T follicular helper cell (primary cell): ENCODE measurements around the gene C11orf42.
A peak's percentile ranks its signal among the peaks of the same experiment; 100 is the strongest.
"Not testable (repeated sequence)": the region's sequence is repeated elsewhere in the genome, so short reads cannot be mapped to it uniquely, and the experiment has no call there.

ENCODE experiments used
- DNase-seq: peaks from one replicate; pipeline ENCODE4 v3.0.0-alpha.2; 2020; ENCODE audit warnings: low read depth

Gene C11orf42

GRCh38 chr11:6219359-6219758 lies 14.0 kb downstream of the C11orf42 start:
- DNase-seq, result no peak

GRCh38 chr11:6223854-6224253 lies 18.5 kb downstream of the C11orf42 start:
- DNase-seq, result no peak

GRCh38 chr11:6224421-6224820 lies 19.1 kb downstream of the C11orf42 start:
- DNase-seq, result no peak

- DNase-seq, result no peak
Measured at GRCh38 chr11:6225024-6225423, 19.7 kb downstream of the C11orf42 start.

GRCh38 chr11:6225896-6226295 lies 20.5 kb downstream of the C11orf42 start:
- no peak for DNase-seq

- no peak for DNase-seq
Measured at GRCh38 chr11:6228520-6228919, 23.2 kb downstream of the C11orf42 start.

GRCh38 chr11:6229911-6230310 lies 24.6 kb downstream of the C11orf42 start:
- no peak for DNase-seq

GRCh38 chr11:6232899-6233298 lies 27.5 kb downstream of the C11orf42 start:
- DNase-seq, result no peak

- no peak for DNase-seq
Measured at GRCh38 chr11:6233984-6234386, 28.6 kb downstream of the C11orf42 start.

GRCh38 chr11:6234387-6235107 lies 29.2 kb downstream of the C11orf42 start, which contains the start of gene FHIP1B:
Gene FHIP1B (minus strand): TSS chr11:6234636. CDS start chr11:6224516, 10,120 bp downstream.
- peak; percentile 99 for DNase-seq

- DNase-seq, result no peak
Measured at GRCh38 chr11:6237266-6237665, 31.9 kb downstream of the C11orf42 start.

GRCh38 chr11:6237761-6238302 lies 32.5 kb downstream of the C11orf42 start:
- DNase-seq, result no peak

GRCh38 chr11:6238902-6239301 lies 33.5 kb downstream of the C11orf42 start, which contains the start of gene CNGA4:
Gene CNGA4 (plus strand): TSS chr11:6239089. CDS start chr11:6239207, 118 bp downstream.
- DNase-seq, result no peak

GRCh38 chr11:6240139-6240538 lies 34.8 kb downstream of the C11orf42 start:
- DNase-seq, result no peak

- DNase-seq, result no peak
Measured at GRCh38 chr11:6240781-6241180, 35.4 kb downstream of the C11orf42 start.

GRCh38 chr11:6241316-6241715 lies 36.0 kb downstream of the C11orf42 start:
- DNase-seq, result no peak

GRCh38 chr11:6245536-6245935 lies 40.2 kb downstream of the C11orf42 start:
- DNase-seq, result no peak

GRCh38 chr11:6248248-6248647 lies 42.9 kb downstream of the C11orf42 start:
- no peak for DNase-seq

GRCh38 chr11:6248897-6249296 lies 43.5 kb downstream of the C11orf42 start:
- DNase-seq, result not testable (repeated sequence)

- DNase-seq, result no peak
Measured at GRCh38 chr11:6249770-6250555, 44.6 kb downstream of the C11orf42 start.

GRCh38 chr11:6251120-6251733 lies 45.9 kb downstream of the C11orf42 start:
- DNase-seq, result no peak

GRCh38 chr11:6251990-6252473 lies 46.7 kb downstream of the C11orf42 start:
- no peak for DNase-seq
